Adrenal gland (tissue), 5 donors: ENCODE results near the gene SSTR4.

Source experiments
- POLR2A ChIP-seq, 2 donors: fragments of 450-650 bp; IDR thresholded peaks; one replicate each; pipeline ENCODE4 v1.6.1; 2017; ENCODE audit warnings: antibody characterized with exemption in 2 of 2, mild to moderate bottlenecking in 2 of 2, moderate library complexity in 1 of 2
- TF ChIP-seq, protein P1 (sequence below), 6 experiments: fragments of 450-650 bp in 4 of 6; fragments of 200-600 bp in 2 of 6; sonication (generic) in 1 of 6; IDR thresholded peaks; 1 replicate in 5 of 6; 2 replicates in 1 of 6; pipeline versions ENCODE4 v1.5.1 to v1.8.0; 2016 to 2021; ENCODE audit warnings: antibody characterized with exemption in 6 of 6, mild to moderate bottlenecking in 2 of 6, moderate library complexity in 1 of 6
- donor health status: DM: no; HTN: no; CAD: no.

DNA sequence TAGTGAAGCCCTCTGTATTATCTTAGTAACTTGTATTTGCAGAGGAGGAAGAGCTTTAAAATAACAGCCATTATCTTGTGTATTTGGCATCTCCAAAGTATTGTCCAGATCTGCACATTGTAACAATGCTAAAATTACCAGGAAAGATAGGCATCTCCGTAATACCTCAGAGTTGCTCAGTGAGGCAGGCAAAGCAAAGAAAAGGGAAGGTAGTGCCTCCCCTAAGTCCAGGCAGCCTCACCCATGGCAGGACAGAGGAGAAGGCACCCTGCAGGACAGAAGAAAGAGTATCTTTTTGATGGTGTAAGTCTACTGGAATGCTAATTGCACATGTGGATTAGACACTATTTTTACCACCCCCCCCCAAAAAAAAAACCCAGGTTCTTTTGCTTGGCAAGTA lies 13.6 kb upstream of the SSTR4 start:
- TF ChIP-seq, protein P1, sequence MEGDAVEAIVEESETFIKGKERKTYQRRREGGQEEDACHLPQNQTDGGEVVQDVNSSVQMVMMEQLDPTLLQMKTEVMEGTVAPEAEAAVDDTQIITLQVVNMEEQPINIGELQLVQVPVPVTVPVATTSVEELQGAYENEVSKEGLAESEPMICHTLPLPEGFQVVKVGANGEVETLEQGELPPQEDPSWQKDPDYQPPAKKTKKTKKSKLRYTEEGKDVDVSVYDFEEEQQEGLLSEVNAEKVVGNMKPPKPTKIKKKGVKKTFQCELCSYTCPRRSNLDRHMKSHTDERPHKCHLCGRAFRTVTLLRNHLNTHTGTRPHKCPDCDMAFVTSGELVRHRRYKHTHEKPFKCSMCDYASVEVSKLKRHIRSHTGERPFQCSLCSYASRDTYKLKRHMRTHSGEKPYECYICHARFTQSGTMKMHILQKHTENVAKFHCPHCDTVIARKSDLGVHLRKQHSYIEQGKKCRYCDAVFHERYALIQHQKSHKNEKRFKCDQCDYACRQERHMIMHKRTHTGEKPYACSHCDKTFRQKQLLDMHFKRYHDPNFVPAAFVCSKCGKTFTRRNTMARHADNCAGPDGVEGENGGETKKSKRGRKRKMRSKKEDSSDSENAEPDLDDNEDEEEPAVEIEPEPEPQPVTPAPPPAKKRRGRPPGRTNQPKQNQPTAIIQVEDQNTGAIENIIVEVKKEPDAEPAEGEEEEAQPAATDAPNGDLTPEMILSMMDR (IDR thresholded peaks at IDR 0.05), result no peak
- no peak for TF ChIP-seq POLR2A (IDR thresholded peaks at IDR 0.05)
